ENCODE data around the gene STUM. TPM values are rescaled to one million over a fixed set of nuclear protein-coding genes. Genes with fewer than 3 reads are reported as not detected.

Gene STUM
- total and polyA plus RNA-seq, 10 of the 15 experiments (the other 5 are each of a cell fraction or from before 2014, with no cell fraction given), result under 0.01 to 0.15 (median 0.09) TPM; not detected in 5

DNA sequence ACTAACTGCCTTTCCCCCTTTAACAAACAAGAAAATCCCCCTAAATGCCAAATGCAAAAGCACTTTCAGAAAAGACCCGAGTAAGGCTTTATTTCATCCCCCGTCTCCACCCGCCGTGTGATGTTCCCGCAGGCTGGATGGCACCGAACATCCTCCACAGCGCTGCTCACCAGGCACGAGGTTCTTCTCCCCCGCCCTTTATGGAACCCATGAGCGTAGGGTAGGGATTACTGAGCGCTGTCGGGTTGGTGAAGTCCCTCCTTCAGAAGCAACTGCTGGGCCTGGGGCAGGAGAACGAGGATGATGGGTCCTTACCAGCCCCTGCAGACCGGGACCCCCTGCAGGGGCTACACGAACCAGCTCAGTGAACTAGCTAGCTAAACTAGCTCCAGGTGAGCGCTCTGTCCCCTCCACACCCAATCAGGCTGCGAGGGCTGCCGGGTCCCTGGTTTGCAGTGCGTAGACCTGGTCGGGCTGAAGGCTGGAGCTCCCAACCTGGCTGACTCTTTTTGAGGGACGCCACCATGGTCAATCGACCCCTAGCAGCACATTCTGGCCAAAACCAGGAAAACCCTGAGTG lies 110.1 kb downstream of the STUM start:
- H3K27ac ChIP-seq (ENCODE audit: control insufficient read depth, insufficient read depth), result no peak overlapping the region
- RAD21 ChIA-PET (ENCODE audit: unreplicated experiment), result no interaction called here
- H3K4me1 ChIP-seq (ENCODE audit: control insufficient read depth, insufficient read depth, low read length), result peaks cover 71% of the 10 kb centered on the region
- WGBS (ENCODE audit: insufficient coverage, insufficient replicate concordance, low lambda C conversion rate, missing lambda C conversion rate), result 91% methylated on average over 22 of the region's 22 CpGs
- POLR2A ChIA-PET, result no interaction called here
- SMC1A ChIA-PET (ENCODE audit: uncharacterized antibody, unreplicated experiment), result interaction anchor here (1.3 kb wide), 1 partner anchor 30 kb away, joined by 4 read pairs; no protein-coding TSS in a partner anchor
- no TSS peak for BruUV-seq (replicated peaks)
- CTCF ChIA-PET, result interaction anchor here (0.8 kb wide), 1 partner anchor 170 kb away, joined by 3 read pairs; no protein-coding TSS in a partner anchor
- intact Hi-C loops (cut with micrococcal nuclease; ENCODE audit: unreplicated experiment), result no loop called here
- no peak overlapping the region for H3K9ac ChIP-seq (ENCODE audit: control insufficient read depth, insufficient read depth, low read length)
- peaks cover 46% of the 10 kb centered on the region for H3K79me2 ChIP-seq (ENCODE audit: control insufficient read depth, insufficient read depth, low read length)
- H3K4me2 ChIP-seq (ENCODE audit: control insufficient read depth, insufficient read depth), result no peak overlapping the region
- H3K4me3 ChIP-seq, result no peak overlapping the region
- no peaks in the 10 kb centered on the region for H3K27me3 ChIP-seq (replicated peaks in 1 of 2; ENCODE audit: control insufficient read depth in 2 of 2, insufficient read depth in 2 of 2, low read length in 1 of 2)
- ATAC-seq (no peak), FAIRE-seq (no peak), DNase-seq (ENCODE audit: low read depth, low spot score) (no peak)
- no peaks in the 10 kb centered on the region for H3K9me3 ChIP-seq (replicated peaks; ENCODE audit: control insufficient read depth, insufficient read depth, low read length)
- H4K20me1 ChIP-seq (ENCODE audit: control insufficient read depth, insufficient read depth), result peaks cover 2% of the 10 kb centered on the region; the same call in 1 of the 2 replicates
- no peak for TF ChIP-seq CBFB (IDR thresholded peaks at IDR 0.05; ENCODE audit: low read depth)
- TF ChIP-seq ZNF207 (IDR thresholded peaks at IDR 0.05; ENCODE audit: borderline replicate concordance), result no peak
- TF ChIP-seq, protein P1, sequence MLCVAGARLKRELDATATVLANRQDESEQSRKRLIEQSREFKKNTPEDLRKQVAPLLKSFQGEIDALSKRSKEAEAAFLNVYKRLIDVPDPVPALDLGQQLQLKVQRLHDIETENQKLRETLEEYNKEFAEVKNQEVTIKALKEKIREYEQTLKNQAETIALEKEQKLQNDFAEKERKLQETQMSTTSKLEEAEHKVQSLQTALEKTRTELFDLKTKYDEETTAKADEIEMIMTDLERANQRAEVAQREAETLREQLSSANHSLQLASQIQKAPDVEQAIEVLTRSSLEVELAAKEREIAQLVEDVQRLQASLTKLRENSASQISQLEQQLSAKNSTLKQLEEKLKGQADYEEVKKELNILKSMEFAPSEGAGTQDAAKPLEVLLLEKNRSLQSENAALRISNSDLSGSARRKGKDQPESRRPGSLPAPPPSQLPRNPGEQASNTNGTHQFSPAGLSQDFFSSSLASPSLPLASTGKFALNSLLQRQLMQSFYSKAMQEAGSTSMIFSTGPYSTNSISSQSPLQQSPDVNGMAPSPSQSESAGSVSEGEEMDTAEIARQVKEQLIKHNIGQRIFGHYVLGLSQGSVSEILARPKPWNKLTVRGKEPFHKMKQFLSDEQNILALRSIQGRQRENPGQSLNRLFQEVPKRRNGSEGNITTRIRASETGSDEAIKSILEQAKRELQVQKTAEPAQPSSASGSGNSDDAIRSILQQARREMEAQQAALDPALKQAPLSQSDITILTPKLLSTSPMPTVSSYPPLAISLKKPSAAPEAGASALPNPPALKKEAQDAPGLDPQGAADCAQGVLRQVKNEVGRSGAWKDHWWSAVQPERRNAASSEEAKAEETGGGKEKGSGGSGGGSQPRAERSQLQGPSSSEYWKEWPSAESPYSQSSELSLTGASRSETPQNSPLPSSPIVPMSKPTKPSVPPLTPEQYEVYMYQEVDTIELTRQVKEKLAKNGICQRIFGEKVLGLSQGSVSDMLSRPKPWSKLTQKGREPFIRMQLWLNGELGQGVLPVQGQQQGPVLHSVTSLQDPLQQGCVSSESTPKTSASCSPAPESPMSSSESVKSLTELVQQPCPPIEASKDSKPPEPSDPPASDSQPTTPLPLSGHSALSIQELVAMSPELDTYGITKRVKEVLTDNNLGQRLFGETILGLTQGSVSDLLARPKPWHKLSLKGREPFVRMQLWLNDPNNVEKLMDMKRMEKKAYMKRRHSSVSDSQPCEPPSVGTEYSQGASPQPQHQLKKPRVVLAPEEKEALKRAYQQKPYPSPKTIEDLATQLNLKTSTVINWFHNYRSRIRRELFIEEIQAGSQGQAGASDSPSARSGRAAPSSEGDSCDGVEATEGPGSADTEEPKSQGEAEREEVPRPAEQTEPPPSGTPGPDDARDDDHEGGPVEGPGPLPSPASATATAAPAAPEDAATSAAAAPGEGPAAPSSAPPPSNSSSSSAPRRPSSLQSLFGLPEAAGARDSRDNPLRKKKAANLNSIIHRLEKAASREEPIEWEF (IDR thresholded peaks at IDR 0.05; ENCODE audit: insufficient replicate concordance, low read depth, low read length), result no peak
- no peak for TF ChIP-seq POLR2AphosphoS2 (IDR thresholded peaks at IDR 0.05; ENCODE audit: low read depth, low read length)
- TF ChIP-seq CBX5 (IDR thresholded peaks at IDR 0.05; ENCODE audit: low read depth), result no peak
- no peak for TF ChIP-seq CEBPB (IDR thresholded peaks at IDR 0.05; ENCODE audit: borderline replicate concordance in 1 of 2, low read depth in 2 of 2, low read length in 2 of 2)
- TF ChIP-seq, protein P2, sequence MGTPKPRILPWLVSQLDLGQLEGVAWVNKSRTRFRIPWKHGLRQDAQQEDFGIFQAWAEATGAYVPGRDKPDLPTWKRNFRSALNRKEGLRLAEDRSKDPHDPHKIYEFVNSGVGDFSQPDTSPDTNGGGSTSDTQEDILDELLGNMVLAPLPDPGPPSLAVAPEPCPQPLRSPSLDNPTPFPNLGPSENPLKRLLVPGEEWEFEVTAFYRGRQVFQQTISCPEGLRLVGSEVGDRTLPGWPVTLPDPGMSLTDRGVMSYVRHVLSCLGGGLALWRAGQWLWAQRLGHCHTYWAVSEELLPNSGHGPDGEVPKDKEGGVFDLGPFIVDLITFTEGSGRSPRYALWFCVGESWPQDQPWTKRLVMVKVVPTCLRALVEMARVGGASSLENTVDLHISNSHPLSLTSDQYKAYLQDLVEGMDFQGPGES (IDR thresholded peaks at IDR 0.05), result no peak
- no peak for TF ChIP-seq TCF3 (IDR thresholded peaks at IDR 0.05; ENCODE audit: borderline replicate concordance, insufficient read depth, low read depth, low read length)
- no peak for TF ChIP-seq NFYA (IDR thresholded peaks at IDR 0.05; ENCODE audit: borderline replicate concordance, low read depth, low read length)
- TF ChIP-seq IRF5 (IDR thresholded peaks at IDR 0.05; ENCODE audit: borderline replicate concordance), result no peak
- no peak for TF ChIP-seq RELB (IDR thresholded peaks at IDR 0.05; ENCODE audit: low read depth)
- no peak for TF ChIP-seq HDAC6 (IDR thresholded peaks at IDR 0.05; ENCODE audit: unreplicated experiment)
- in situ Hi-C loops (cut with MboI), result no loop called here
- peaks cover 5 to 15% of the 10 kb centered on the region in 2 experiments; a peak in 3 of 4 replicates for H3K36me3 ChIP-seq (ENCODE audit: control insufficient read depth in 2 of 2, insufficient read depth in 2 of 2, low read length in 1 of 2)
- H2AFZ ChIP-seq (ENCODE audit: control insufficient read depth, low read depth, low read length), result no peak overlapping the region
